Measurements from ENCODE around the gene KERA.

The KERA gene

DNA sequence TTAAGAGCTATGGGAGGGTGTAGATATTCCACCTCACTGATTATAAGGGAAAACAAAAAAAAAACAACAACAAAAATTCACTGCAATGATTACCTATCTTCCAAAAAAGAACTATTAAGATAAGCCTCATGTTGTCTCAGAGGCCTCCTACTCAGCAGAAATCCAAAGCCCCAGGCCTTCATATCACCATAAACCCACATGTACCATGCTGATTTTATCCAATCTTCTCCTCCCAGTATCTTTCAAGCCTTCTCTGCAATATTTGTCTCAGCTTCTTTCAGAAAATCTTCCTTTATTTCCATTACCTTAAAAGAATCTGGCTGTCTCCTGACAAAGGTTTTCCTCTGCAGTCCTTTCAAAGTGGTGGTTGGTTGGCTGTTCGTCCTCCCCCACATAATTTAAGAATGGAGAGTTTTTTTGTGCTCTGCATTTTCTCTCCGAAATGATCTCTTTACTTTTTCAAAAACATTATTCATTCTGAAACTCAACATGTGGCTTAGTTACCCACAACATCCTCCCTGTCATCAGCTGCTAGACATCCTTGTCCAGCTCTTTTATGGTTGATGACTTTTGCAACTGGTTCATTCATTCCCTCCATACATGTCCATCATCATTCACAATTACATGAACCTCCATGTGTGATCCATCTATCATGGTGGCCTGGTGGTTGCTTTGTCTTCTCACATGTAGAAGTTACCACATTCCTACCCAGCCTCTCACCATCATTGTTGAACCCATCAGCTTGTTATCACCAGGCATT is 50.1 kb downstream of the KERA start:
- DNase-seq = no peak

- DNase-seq = no peak
Measured at GRCh38 chr12:91004872-91005271, 53.0 kb downstream of the KERA start, which contains the start of gene EPYC. EPYC (minus strand) TSS chr12:91004972; CDS start chr12:91002565, 2,407 bp downstream.

GRCh38 chr12:91003737-91004136 is 54.1 kb downstream of the KERA start:
- no peak for DNase-seq

GRCh38 chr12:91001306-91001705 is 56.5 kb downstream of the KERA start:
- DNase-seq = no peak

All from activated CD4-positive, CD25-positive, alpha-beta regulatory T cell (primary cell).